ENCODE results near the gene SDCBP2. TPM values are rescaled to one million over a fixed set of nuclear protein-coding genes. Genes with fewer than 3 reads are reported as not detected.

Gene SDCBP2
- total RNA-seq, 2 experiments from 2014 or later: 1.9 to 2.0 TPM

DNA sequence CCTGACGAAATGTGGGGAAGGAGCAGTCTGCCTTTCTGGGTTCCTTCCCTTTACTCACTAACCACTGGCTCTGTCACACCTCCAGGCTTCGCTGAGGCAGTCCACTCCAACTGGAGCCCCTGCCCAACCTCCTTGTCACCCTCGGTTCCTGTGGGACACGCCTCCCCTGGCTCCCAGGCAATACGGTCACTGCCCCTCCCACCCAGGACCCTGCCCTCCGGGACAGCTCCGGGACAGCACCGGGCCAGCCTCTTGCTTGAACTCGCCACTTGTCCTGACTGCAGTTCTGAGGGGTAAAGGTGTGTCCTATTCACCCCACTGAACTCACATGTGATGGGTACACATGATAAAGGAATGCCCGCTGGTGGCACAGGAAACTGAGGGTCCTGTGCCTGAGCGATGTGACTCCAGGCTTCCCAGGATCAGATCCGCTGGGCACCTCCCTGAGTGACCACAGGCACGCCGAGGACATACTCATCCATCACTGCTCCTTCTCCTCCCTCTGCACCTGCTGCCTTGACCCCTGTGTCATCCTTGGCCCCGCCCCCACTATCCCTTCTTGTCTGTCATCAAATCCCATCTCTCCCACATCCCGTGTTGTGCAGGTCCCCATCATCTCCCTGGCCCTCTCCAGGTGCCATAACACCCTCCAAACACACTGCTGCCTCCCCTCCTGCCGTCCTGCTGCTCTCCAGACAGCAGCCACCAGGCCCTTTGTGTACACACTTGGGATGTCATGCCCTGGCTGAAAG, 7.9 kb downstream of the SDCBP2 start:
- H3K27me3 Mint-ChIP-seq (ENCODE audit: low read depth): no peaks in the 10 kb centered on the region
- ChIA-PET CTCF (no interaction called here), POLR2A (interaction anchor here (0.8 kb wide), 1 partner anchor 70 kb away, joined by 3 read pairs; no protein-coding TSS in a partner anchor)
- H3K36me3 Mint-ChIP-seq (ENCODE audit: low read depth): no peaks in the 10 kb centered on the region
- ATAC-seq (no peak), DNase-seq (no peak)
- H3K4me1 Mint-ChIP-seq (ENCODE audit: low read depth): peaks cover 29% of the 10 kb centered on the region
- no peak overlapping the region for H3K27ac Mint-ChIP-seq
- H3K4me3 Mint-ChIP-seq: no peak overlapping the region
- no peaks in the 10 kb centered on the region for H3K9me3 Mint-ChIP-seq (ENCODE audit: insufficient read depth)

DNA sequence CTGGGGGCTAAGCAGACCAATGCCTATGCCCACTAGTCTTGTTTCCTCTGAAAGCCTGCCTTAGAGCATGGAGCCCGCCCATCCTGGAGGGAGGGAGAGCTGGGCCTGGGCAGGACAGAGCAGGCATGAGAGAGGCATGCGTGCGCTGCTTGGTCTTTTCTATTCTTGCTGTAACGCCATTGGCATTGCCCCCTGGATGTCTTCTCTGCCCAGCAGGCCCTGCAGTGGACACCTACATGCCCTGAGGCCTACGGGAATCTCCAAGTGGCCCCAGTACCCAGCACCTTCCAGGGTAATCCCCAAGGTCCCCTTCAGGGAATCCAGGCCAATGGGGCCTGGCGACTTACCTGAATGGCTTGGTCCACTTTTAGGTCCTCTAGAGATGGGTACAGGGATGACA, 8.9 kb downstream of the SDCBP2 start:
- no peak for ATAC-seq
- Mint-ChIP-seq H3K27ac (no peak overlapping the region), H3K27me3 (ENCODE audit: low read depth) (peaks cover 5% of the 10 kb centered on the region), H3K4me1 (ENCODE audit: low read depth) (peaks cover 29% of the 10 kb centered on the region), H3K9me3 (ENCODE audit: insufficient read depth) (no peaks in the 10 kb centered on the region), H3K36me3 (ENCODE audit: low read depth) (no peaks in the 10 kb centered on the region), H3K4me3 (no peak overlapping the region)
- DNase-seq: no peak
- ChIA-PET CTCF (interaction anchor here (0.6 kb wide), 1 partner anchor 118 kb away, joined by 3 read pairs; no protein-coding TSS in a partner anchor), POLR2A (no interaction called here)

DNA sequence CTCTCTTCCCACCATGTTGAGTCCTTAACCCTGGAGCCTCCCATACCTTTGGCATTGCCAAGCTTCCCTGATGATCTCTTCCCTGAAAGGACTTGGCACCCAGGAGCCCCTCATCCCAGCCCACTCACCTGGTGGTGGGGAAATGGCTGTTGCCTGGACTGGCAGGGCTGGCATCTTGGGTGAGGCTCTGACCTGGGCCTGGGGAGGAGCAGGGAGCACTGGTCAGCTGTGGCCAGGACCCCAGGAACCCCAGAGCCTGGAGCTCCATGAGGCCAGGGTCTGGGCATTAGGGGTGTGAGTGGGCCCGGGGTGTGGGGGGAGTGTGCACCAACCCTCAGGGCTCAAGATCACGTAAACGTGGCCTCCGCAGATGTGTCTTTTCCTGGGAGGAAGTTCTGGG, 9.5 kb downstream of the SDCBP2 start:
- H3K4me1 Mint-ChIP-seq (ENCODE audit: low read depth): peaks cover 29% of the 10 kb centered on the region
- H3K27me3 Mint-ChIP-seq (ENCODE audit: low read depth): peaks cover 6% of the 10 kb centered on the region
- no peaks in the 10 kb centered on the region for H3K36me3 Mint-ChIP-seq (ENCODE audit: low read depth)
- DNase-seq (no peak), ATAC-seq (no peak)
- ChIA-PET POLR2A (interaction anchor here (1.0 kb wide), 1 partner anchor 72 kb away, joined by 3 read pairs; no protein-coding TSS in a partner anchor), CTCF (no interaction called here)
- no peak overlapping the region for H3K27ac Mint-ChIP-seq
- H3K9me3 Mint-ChIP-seq (ENCODE audit: insufficient read depth): no peaks in the 10 kb centered on the region
- no peak overlapping the region for H3K4me3 Mint-ChIP-seq

DNA sequence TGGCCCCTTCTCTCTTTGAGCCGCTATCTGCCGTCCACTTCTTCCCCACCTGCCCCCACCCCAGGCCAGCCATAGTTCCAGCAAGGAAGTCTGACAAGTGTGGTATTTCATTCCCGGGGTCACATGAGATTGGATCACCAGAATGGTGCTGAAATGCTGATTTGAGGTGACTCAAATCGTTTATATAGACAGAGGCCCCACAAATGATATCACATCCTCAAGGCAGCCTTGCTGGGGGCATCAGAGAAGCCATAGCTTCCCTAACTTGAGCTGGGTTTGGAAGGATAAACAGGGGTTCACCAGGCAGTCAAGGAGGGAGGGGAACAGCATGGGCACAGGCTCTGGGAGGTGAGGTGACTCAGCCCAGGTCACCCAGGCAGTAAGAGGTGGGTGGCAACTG, 9.9 kb downstream of the SDCBP2 start:
- Mint-ChIP-seq H3K4me3 (no peak overlapping the region), H3K27ac (no peak overlapping the region), H3K36me3 (ENCODE audit: low read depth) (no peaks in the 10 kb centered on the region), H3K4me1 (ENCODE audit: low read depth) (peaks cover 27% of the 10 kb centered on the region), H3K27me3 (ENCODE audit: low read depth) (peaks cover 6% of the 10 kb centered on the region), H3K9me3 (ENCODE audit: insufficient read depth) (no peaks in the 10 kb centered on the region)
- POLR2A ChIA-PET: interaction anchor here (1.0 kb wide), 1 partner anchor 72 kb away, joined by 3 read pairs; no protein-coding TSS in a partner anchor
- DNase-seq: no peak
- CTCF ChIA-PET: no interaction called here
- no peak for ATAC-seq

DNA sequence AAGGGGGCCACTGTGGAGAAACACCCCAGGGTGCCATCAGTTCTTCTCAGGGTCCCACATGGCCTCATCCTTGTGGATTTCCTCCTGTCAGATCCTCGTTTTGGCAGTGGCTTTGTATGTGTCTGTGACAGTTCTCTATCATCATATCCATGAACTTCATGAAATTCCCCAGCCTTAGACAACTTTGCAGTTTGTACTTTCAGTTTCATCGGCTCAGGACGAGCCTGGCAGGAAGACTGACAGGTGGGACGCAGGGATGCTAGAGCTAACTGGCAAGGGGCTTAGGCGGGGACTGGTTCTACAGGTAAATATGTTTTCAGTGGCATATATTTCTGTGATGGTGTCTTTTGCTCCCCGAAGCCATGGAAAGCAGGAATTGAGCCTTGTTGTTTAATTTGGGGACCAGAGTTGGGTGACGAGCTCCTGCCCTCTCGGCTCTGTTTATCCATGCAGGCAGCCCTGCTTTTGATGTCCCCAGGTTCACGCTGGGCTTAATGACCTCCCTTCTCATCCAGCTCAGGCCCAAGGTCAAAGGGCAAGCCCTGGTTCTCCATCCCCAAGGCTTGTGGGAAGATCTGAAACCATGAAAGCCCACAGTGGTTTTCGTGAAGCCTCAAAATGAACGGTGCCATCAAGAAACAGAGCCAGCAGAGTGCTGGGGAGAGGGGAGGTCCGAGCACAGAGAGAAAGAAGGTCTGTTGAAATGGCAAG, 11.2 kb downstream of the SDCBP2 start:
- H3K4me3 Mint-ChIP-seq: peak overlapping the region; percentile 4
- H3K9me3 Mint-ChIP-seq (ENCODE audit: insufficient read depth): no peaks in the 10 kb centered on the region
- peaks cover 26% of the 10 kb centered on the region for H3K4me1 Mint-ChIP-seq (ENCODE audit: low read depth)
- no peak for ATAC-seq
- ChIA-PET CTCF (interaction anchor here (1.1 to 1.2 kb wide), 3 partner anchors 82 to 148 kb away, joined by 3 to 4 read pairs (median 3); no protein-coding TSS in a partner anchor), POLR2A (no interaction called here)
- H3K36me3 Mint-ChIP-seq (ENCODE audit: low read depth): no peaks in the 10 kb centered on the region
- peaks cover 6% of the 10 kb centered on the region for H3K27me3 Mint-ChIP-seq (ENCODE audit: low read depth)
- no peak overlapping the region for H3K27ac Mint-ChIP-seq
- no peak for DNase-seq

DNA sequence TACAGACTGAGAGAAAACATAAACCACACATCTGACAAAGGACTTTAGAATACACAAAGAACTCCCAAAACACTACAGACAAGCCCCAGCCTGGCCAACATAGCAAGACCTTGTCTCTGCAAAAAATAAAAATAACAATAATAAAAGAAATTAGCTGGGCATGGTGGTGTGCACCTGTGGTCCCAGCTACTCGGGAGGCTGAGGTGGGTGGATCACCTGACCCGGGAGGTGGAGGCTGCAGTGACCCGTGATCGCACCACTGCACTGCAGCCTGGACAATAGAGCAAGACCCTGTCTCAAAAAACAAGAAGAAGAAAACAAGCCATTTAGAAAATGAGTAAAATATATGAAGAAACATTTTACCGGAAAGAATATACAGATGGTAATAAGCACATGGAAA, 13.1 kb downstream of the SDCBP2 start:
- H3K27ac Mint-ChIP-seq: no peak overlapping the region
- no peaks in the 10 kb centered on the region for H3K36me3 Mint-ChIP-seq (ENCODE audit: low read depth)
- H3K9me3 Mint-ChIP-seq (ENCODE audit: insufficient read depth): no peaks in the 10 kb centered on the region
- peaks cover 6% of the 10 kb centered on the region for H3K27me3 Mint-ChIP-seq (ENCODE audit: low read depth)
- ChIA-PET CTCF (interaction anchor here (0.9 to 2.9 kb wide), 9 partner anchors 11 to 188 kb away, joined by 3 to 12 read pairs (median 5); no protein-coding TSS in a partner anchor), POLR2A (interaction anchor here (0.9 to 1.2 kb wide), 2 partner anchors 10 to 11 kb away, joined by 4 read pairs; no protein-coding TSS in a partner anchor)
- no peak overlapping the region for H3K4me3 Mint-ChIP-seq
- DNase-seq (no peak), ATAC-seq (no peak)
- H3K4me1 Mint-ChIP-seq (ENCODE audit: low read depth): peaks cover 26% of the 10 kb centered on the region

DNA sequence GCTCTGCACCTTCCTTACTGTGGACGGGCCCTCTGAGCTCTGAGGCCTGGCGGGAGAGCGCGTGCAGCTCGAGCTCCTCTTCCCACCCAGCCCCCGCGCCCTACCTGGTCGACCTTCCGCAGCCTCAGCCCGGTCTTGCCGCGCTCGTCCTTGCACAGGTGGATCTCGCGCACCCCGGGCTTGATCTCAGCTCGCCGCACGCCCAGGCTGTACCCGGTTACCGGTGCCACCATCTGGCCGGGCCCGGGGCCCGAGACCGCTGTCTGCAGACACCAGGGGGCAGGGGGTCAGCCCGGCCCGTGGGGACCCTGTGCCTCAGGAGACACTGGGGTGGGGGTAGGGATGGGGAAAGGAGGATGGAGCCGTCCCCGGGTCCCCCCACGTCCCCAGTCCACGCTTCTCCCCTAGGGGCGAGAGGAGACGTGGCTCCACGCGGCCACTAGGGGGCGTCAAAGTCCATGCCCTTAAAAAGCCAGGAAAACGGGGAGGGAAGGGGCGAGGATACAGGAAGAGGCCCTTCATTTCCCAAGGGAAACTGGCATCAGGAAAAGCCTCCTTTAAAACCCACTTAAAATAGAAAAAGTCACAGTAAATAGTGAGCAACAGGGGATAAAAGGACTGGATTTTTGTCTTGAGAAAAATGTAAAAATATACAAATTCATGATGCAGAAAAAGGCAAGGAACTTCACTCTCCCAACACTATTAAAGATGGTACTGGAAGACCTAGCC, 15.5 kb downstream of the SDCBP2 start:
- ATAC-seq (peak; percentile 62), DNase-seq (peak; percentile 66)

DNA sequence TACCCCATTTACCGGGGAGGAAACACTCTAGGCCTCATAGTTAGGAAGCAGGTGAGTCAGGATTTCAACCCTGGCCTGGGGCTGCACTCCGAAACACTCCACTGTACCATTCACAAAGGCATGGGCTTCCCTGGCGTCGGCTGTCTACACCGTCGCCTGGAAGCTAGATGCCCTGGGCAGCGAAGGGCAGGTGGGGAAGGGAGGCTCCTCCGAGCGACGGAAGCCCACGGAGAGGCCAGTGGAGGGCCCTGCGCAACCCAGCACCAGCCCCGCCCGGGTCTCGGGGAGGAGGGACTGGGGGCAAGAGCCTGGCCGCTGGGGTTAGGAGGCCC, 16.1 kb downstream of the SDCBP2 start:
- no peak for ATAC-seq
- H3K9me3 Mint-ChIP-seq (ENCODE audit: insufficient read depth): no peaks in the 10 kb centered on the region
- no peaks in the 10 kb centered on the region for H3K36me3 Mint-ChIP-seq (ENCODE audit: low read depth)
- CTCF ChIA-PET: interaction anchor here (0.7 to 2.4 kb wide), 21 partner anchors 8 to 464 kb away, joined by 3 to 20 read pairs (median 5); partner anchors contain the start of genes NSFL1C and SNPH
- peaks cover 6% of the 10 kb centered on the region for H3K27me3 Mint-ChIP-seq (ENCODE audit: low read depth)
- H3K27ac Mint-ChIP-seq: no peak overlapping the region
- peaks cover 13% of the 10 kb centered on the region for H3K4me1 Mint-ChIP-seq (ENCODE audit: low read depth)
- no peak overlapping the region for H3K4me3 Mint-ChIP-seq
- POLR2A ChIA-PET: interaction anchor here (0.7 to 1.3 kb wide), 2 partner anchors 12 to 81 kb away, joined by 3 read pairs; no protein-coding TSS in a partner anchor
- DNase-seq: no peak

More for the DNA sequence above, 15.5 kb downstream of the SDCBP2 start:
- Mint-ChIP-seq H3K27me3 (ENCODE audit: low read depth) (peaks cover 6% of the 10 kb centered on the region), H3K4me1 (ENCODE audit: low read depth) (peaks cover 18% of the 10 kb centered on the region), H3K36me3 (ENCODE audit: low read depth) (no peaks in the 10 kb centered on the region), H3K9me3 (ENCODE audit: insufficient read depth) (no peaks in the 10 kb centered on the region), H3K27ac (no peak overlapping the region), H3K4me3 (no peak overlapping the region)
- POLR2A ChIA-PET: interaction anchor here (0.7 kb wide), 1 partner anchor 80 kb away, joined by 3 read pairs; no protein-coding TSS in a partner anchor
- CTCF ChIA-PET: interaction anchor here (0.7 to 2.4 kb wide), 21 partner anchors 9 to 464 kb away, joined by 3 to 20 read pairs (median 5); partner anchors contain the start of genes NSFL1C and SNPH

DNA sequence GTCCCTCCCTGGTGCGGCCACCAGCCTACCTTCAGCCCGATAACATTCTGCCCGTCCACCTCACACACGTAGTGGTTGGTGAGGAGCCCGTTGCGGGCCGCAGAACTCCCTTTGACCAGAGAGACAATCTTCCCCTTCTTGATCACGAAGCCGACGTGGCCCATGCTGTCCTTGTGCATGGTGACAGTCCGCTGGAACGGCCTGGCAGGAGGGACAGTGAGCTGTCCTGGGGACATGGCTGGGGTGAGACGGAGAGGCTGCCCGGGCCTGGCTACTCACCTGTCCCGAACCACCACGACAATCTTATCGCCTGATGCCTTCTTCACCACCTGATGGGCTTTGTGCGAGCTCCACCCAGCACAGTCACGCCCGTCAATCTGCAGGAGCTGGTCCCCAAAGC, 16.6 kb downstream of the SDCBP2 start:
- ChIA-PET POLR2A (interaction anchor here (1.3 kb wide), 1 partner anchor 12 kb away, joined by 3 read pairs; no protein-coding TSS in a partner anchor), CTCF (interaction anchor here (0.9 to 2.4 kb wide), 17 partner anchors 8 to 465 kb away, joined by 3 to 20 read pairs (median 6); partner anchors contain the start of genes NSFL1C and SNPH)
- H3K9me3 Mint-ChIP-seq (ENCODE audit: insufficient read depth): no peaks in the 10 kb centered on the region
- no peak for ATAC-seq
- no peak overlapping the region for H3K27ac Mint-ChIP-seq
- no peak overlapping the region for H3K4me3 Mint-ChIP-seq
- peaks cover 7% of the 10 kb centered on the region for H3K4me1 Mint-ChIP-seq (ENCODE audit: low read depth)
- H3K36me3 Mint-ChIP-seq (ENCODE audit: low read depth): no peaks in the 10 kb centered on the region
- no peak for DNase-seq
- peaks cover 6% of the 10 kb centered on the region for H3K27me3 Mint-ChIP-seq (ENCODE audit: low read depth)

DNA sequence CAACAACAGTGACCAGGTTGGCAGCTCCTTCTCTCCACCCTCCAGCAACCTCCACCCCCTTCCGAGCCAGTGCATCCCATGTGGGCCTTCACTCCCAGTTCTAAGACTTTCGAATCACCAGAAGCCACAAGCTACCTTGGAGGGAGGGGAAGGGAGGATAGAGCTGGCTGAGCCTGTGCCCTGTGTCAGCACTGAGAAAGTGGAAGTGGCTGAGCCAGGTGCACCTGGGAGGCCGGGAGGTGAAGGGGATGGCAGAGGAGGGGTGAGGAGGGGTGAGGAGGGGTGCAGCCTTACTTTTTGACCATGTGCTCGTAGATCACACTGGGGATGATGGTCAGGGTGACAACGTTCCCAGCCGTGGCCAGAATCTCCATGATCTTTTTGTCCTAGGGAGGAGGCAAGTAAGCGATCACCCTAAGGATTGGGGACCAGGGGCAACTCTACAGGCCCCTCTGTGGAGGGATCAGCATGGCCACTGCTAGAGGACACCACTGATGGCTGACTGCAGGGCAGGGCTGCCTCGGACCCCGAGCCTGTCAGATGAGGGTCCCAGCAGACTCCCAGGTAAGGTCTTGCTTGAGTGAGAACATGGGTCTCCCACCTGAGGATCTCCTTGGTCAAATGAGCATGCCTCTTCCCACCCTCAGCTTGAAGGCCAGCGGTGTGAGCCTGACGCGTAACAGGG, 18.3 kb downstream of the SDCBP2 start:
- peaks cover 4% of the 10 kb centered on the region for H3K4me1 Mint-ChIP-seq (ENCODE audit: low read depth)
- ChIA-PET POLR2A (no interaction called here), CTCF (interaction anchor here (1.0 kb wide), 1 partner anchor 193 kb away, joined by 4 read pairs; no protein-coding TSS in a partner anchor)
- DNase-seq (no peak), ATAC-seq (no peak)
- no peaks in the 10 kb centered on the region for H3K36me3 Mint-ChIP-seq (ENCODE audit: low read depth)
- no peaks in the 10 kb centered on the region for H3K9me3 Mint-ChIP-seq (ENCODE audit: insufficient read depth)
- H3K4me3 Mint-ChIP-seq: no peak overlapping the region
- peaks cover 5% of the 10 kb centered on the region for H3K27me3 Mint-ChIP-seq (ENCODE audit: low read depth)
- H3K27ac Mint-ChIP-seq: no peak overlapping the region

DNA sequence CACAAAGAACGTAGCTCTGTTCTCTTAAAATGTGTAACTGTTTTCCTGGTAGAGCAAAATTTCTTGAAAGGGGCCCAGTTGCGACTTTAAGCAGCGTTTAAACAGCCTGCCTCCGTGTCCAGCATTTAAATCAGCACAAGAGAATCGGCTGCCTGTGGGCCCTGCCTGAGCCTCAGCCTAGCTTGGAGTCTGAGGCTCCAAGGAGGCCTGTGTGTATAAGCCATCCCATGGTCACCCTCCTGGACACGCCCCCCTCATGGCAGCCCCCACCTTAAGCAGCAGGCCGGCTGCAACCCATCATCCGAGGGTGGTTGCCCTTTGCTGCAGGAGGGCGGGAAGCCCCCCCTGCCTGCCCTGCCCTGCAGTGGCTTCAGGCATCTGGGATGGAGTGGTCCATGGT, 18.9 kb downstream of the SDCBP2 start:
- CTCF ChIA-PET: interaction anchor here (1.0 kb wide), 1 partner anchor 194 kb away, joined by 4 read pairs; no protein-coding TSS in a partner anchor
- no peaks in the 10 kb centered on the region for H3K9me3 Mint-ChIP-seq (ENCODE audit: insufficient read depth)
- H3K27me3 Mint-ChIP-seq (ENCODE audit: low read depth): peaks cover 1% of the 10 kb centered on the region
- no peak overlapping the region for H3K4me3 Mint-ChIP-seq
- peaks cover 3% of the 10 kb centered on the region for H3K36me3 Mint-ChIP-seq (ENCODE audit: low read depth)
- POLR2A ChIA-PET: no interaction called here
- H3K27ac Mint-ChIP-seq: no peak overlapping the region
- DNase-seq (no peak), ATAC-seq (no peak)
- peaks cover 6% of the 10 kb centered on the region for H3K4me1 Mint-ChIP-seq (ENCODE audit: low read depth)

All from activated CD8-positive, alpha-beta T cell treated with anti-CD3 and anti-CD28 coated beads, Interleukin-2, amount 10 ng/mL, durations not matched to agents 7 days and 5 days (primary cell).